Esophagus (tissue), 2 donors: Measurements from ENCODE around the gene FEM1B. TPM values are rescaled to one million over a fixed set of nuclear protein-coding genes. Genes with fewer than 3 reads are reported as not detected.

ENCODE experiments used
- H3K27ac ChIP-seq, 2 donors: one replicate each; pipeline ENCODE4 v1.5.1; 2013; ENCODE audit warnings: low read depth in 2 of 2, mild to moderate bottlenecking in 2 of 2, inconsistent platforms in 1 of 2, low read length in 1 of 2, moderate library complexity in 1 of 2
- H3K27me3 ChIP-seq, 2 donors: one replicate each; pipeline ENCODE4 v1.6.1; 2013; ENCODE audit warnings: low read length in 2 of 2, control low read depth in 1 of 2, mild to moderate bottlenecking in 1 of 2; ENCODE audit not compliant: insufficient read depth in 2 of 2, control insufficient read depth in 1 of 2
- H3K36me3 ChIP-seq, 2 donors: one replicate each; pipeline ENCODE4 v1.6.1; 2013; ENCODE audit warnings: low read length in 1 of 2; ENCODE audit not compliant: control insufficient read depth in 2 of 2, insufficient read depth in 2 of 2
- H3K4me1 ChIP-seq, 2 donors: one replicate each; pipeline ENCODE4 v1.6.1; 2013; ENCODE audit warnings: low read length in 1 of 2; ENCODE audit not compliant: control insufficient read depth in 2 of 2, insufficient read depth in 2 of 2
- H3K4me3 ChIP-seq, 2 donors: one replicate each; pipeline ENCODE4 v1.5.1; 2013; ENCODE audit warnings: low read length in 2 of 2, mild to moderate bottlenecking in 2 of 2, low read depth in 1 of 2, moderate library complexity in 1 of 2
- H3K9me3 ChIP-seq, 2 donors: one replicate each; pipeline ENCODE4 v1.6.1; 2013; ENCODE audit warnings: mild to moderate bottlenecking in 2 of 2, low read depth in 1 of 2, low read length in 1 of 2, moderate library complexity in 1 of 2; ENCODE audit not compliant: control insufficient read depth in 2 of 2, insufficient read depth in 1 of 2
- WGBS, 2 donors: extraction: QIAGEN DNeasy Blood & Tissue Kit; methylation state at CpG; one replicate each; pipeline ENCODE4 v1.1.7; 2013; 5-methylcytosine and 5-hydroxymethylcytosine counted together
- polyA plus RNA-seq, 2 donors: library from polyadenylated mRNA; stranded (reverse); fragments of 200-250 nt; gene quantifications; one replicate each; pipeline ENCODE4 v1.2.3, GENCODE V29; 2013
- donor health status: healthy with polysubstance abuse.
- donor health status: Bipolar disorder and iron deficiency.

The FEM1B gene
- polyA plus RNA-seq, 2 donors: 9.5 to 12.5 TPM

- 84 to 87% methylated on average over 16 of the region's 16 CpGs for WGBS, 2 donors
- Histone ChIP-seq H3K4me3 (no peak overlapping the region), H3K9me3 (no peaks in the 10 kb centered on the region), H3K4me1 (no peaks in the 10 kb centered on the region), H3K36me3 (peaks cover 0 to 1% of the 10 kb centered on the region in 2 donors), H3K27me3 (no peaks in the 10 kb centered on the region), H3K27ac (no peak overlapping the region)
Measured at GRCh38 chr15:68317281-68318007, 39.9 kb downstream of the FEM1B start.

GRCh38 chr15:68318008-68318835 is 40.7 kb downstream of the FEM1B start:
- H3K27me3 ChIP-seq: no peaks in the 10 kb centered on the region
- 86 to 90% methylated on average over 6 of the region's 6 CpGs for WGBS, 2 donors

GRCh38 chr15:68318931-68319909 is 41.7 kb downstream of the FEM1B start:
- H3K27ac ChIP-seq: no peak overlapping the region
- no peak overlapping the region for H3K4me3 ChIP-seq
- no peaks in the 10 kb centered on the region for H3K27me3 ChIP-seq
- peaks cover 0 to 1% of the 10 kb centered on the region in 2 donors for H3K36me3 ChIP-seq
- 89 to 91% methylated on average over 18 of the region's 18 CpGs for WGBS, 2 donors
- H3K4me1 ChIP-seq: no peaks in the 10 kb centered on the region
- H3K9me3 ChIP-seq: no peaks in the 10 kb centered on the region

More at GRCh38 chr15:68318008-68318835, 40.7 kb downstream of the FEM1B start:
- H3K27ac ChIP-seq: no peak overlapping the region
- no peaks in the 10 kb centered on the region for H3K4me1 ChIP-seq
- H3K36me3 ChIP-seq: peaks cover 0 to 1% of the 10 kb centered on the region in 2 donors
- H3K4me3 ChIP-seq: no peak overlapping the region
- no peaks in the 10 kb centered on the region for H3K9me3 ChIP-seq

- 95 to 96% methylated on average over 12 of the region's 12 CpGs for WGBS, 2 donors
- Histone ChIP-seq H3K4me3 (no peak overlapping the region), H3K27me3 (no peaks in the 10 kb centered on the region), H3K4me1 (no peaks in the 10 kb centered on the region), H3K27ac (no peak overlapping the region), H3K9me3 (no peaks in the 10 kb centered on the region), H3K36me3 (peaks cover 0 to 1% of the 10 kb centered on the region in 2 donors)
Measured at GRCh38 chr15:68319997-68320396, 42.5 kb downstream of the FEM1B start.

DNA sequence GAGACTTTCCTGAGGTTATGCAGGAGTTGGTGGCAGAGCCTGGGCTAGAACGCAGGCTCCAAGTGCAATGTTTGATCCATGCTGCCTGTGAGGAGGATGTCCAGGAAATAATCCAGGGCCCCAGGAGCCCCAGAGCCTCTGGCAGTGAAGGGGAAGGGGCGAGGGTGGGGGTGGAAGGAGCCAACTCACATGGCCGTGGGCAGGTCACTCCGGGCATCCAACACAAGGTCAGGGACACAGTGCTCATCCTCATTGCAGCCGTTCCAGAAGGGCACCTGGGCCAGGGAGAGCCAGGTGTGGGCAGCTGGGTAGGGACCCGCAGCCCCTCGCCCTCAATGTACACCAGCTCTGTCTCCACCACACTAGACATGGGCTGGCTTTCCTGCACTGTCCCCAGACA is 43.7 kb downstream of the FEM1B start:
- Histone ChIP-seq H3K27me3 (no peaks in the 10 kb centered on the region), H3K27ac (no peak overlapping the region), H3K4me3 (no peak overlapping the region), H3K4me1 (no peaks in the 10 kb centered on the region), H3K36me3 (peaks cover 0 to 1% of the 10 kb centered on the region in 2 donors), H3K9me3 (no peaks in the 10 kb centered on the region)
- 75 to 76% methylated on average over 7 of the region's 7 CpGs for WGBS, 2 donors

- Histone ChIP-seq H3K36me3 (no peaks in the 10 kb centered on the region), H3K4me1 (no peaks in the 10 kb centered on the region), H3K4me3 (no peak overlapping the region), H3K27ac (no peak overlapping the region), H3K27me3 (no peaks in the 10 kb centered on the region), H3K9me3 (no peaks in the 10 kb centered on the region)
- WGBS, 2 donors: 72 to 76% methylated on average over 9 of the region's 9 CpGs
Measured at GRCh38 chr15:68322796-68323195, 45.3 kb downstream of the FEM1B start.

GRCh38 chr15:68325726-68326125 is 48.2 kb downstream of the FEM1B start:
- Histone ChIP-seq H3K9me3 (no peaks in the 10 kb centered on the region), H3K36me3 (no peaks in the 10 kb centered on the region), H3K27me3 (no peaks in the 10 kb centered on the region), H3K27ac (no peak overlapping the region), H3K4me3 (no peak overlapping the region), H3K4me1 (no peaks in the 10 kb centered on the region)
- 78 to 81% methylated on average over 4 of the region's 4 CpGs for WGBS, 2 donors

GRCh38 chr15:68326711-68327354 is 49.3 kb downstream of the FEM1B start:
- no peak overlapping the region for H3K4me3 ChIP-seq
- no peaks in the 10 kb centered on the region for H3K9me3 ChIP-seq
- no peak overlapping the region for H3K27ac ChIP-seq
- H3K4me1 ChIP-seq: no peaks in the 10 kb centered on the region
- no peaks in the 10 kb centered on the region for H3K36me3 ChIP-seq
- no peaks in the 10 kb centered on the region for H3K27me3 ChIP-seq
- 75 to 82% methylated on average over 11 of the region's 11 CpGs for WGBS, 2 donors

- no peaks in the 10 kb centered on the region for H3K27me3 ChIP-seq
- no peak overlapping the region for H3K4me3 ChIP-seq
- H3K27ac ChIP-seq: no peak overlapping the region
- WGBS, 2 donors: 67 to 70% methylated on average over 8 of the region's 8 CpGs
- H3K36me3 ChIP-seq: no peaks in the 10 kb centered on the region
- no peaks in the 10 kb centered on the region for H3K9me3 ChIP-seq
- peaks cover 0 to under 1% of the 10 kb centered on the region in 2 donors for H3K4me1 ChIP-seq
Measured at GRCh38 chr15:68328443-68328842, 50.9 kb downstream of the FEM1B start.
